ENCODE results near the gene NUCB1. TPM values are rescaled to one million over a fixed set of nuclear protein-coding genes. Genes with fewer than 3 reads are reported as not detected.
A peak's percentile ranks its signal among the peaks of the same experiment; 100 is the strongest.
"Not testable (repeated sequence)": the region's sequence is repeated elsewhere in the genome, so short reads cannot be mapped to it uniquely, and the experiment has no call there.

Gene NUCB1
- total RNA-seq, 4 donors from 2014 or later = 83.9 to 162 (median 148) TPM

- ATAC-seq = no peak
- TF ChIP-seq POLR2A (IDR thresholded peaks at IDR 0.05) (no peak), CTCF (IDR thresholded peaks at IDR 0.05 in 4 of 5, conservative IDR thresholded peaks at IDR 0.05 in 1 of 5) (no peak)
- Histone ChIP-seq H3K4me3 (no peak overlapping the region), H3K9me3 (no peaks in the 10 kb centered on the region), H3K27me3 (no peaks in the 10 kb centered on the region), H3K4me1 (peaks cover 29 to 39% of the 10 kb centered on the region in 2 donors), H3K36me3 (peaks cover 0 to 54% of the 10 kb centered on the region in 2 donors), H3K27ac (peak overlapping the region in 3 of 4 donors; percentile 54 to 87 (median 84))
- DNase-seq = no peak
- intact Hi-C loops (cut with DNase I; ENCODE audit: low total_unique reads) (no loop called here), in situ Hi-C loops (cut with MboI; ENCODE audit: low sequenced_read_pairs in 4 of 4) (no loop called here)
These were observed 5.6 kb downstream of the NUCB1 start for GRCh38 chr19:48905664-48906063.

- no peak for DNase-seq
- no peak for ATAC-seq
- peaks cover 22 to 33% of the 10 kb centered on the region in 2 donors for H3K4me1 ChIP-seq
- TF ChIP-seq POLR2A (IDR thresholded peaks at IDR 0.05) (no peak), CTCF (IDR thresholded peaks at IDR 0.05 in 4 of 5, conservative IDR thresholded peaks at IDR 0.05 in 1 of 5) (no peak)
- H3K36me3 ChIP-seq = peaks cover 0 to 60% of the 10 kb centered on the region in 2 donors
- H3K4me3 ChIP-seq = no peak overlapping the region
- in situ Hi-C loops (cut with MboI; ENCODE audit: low sequenced_read_pairs in 4 of 4) = no loop called here
- no peaks in the 10 kb centered on the region for H3K27me3 ChIP-seq
- intact Hi-C loops (cut with DNase I; ENCODE audit: low total_unique reads) = no loop called here
- H3K27ac ChIP-seq = peak overlapping the region in 3 of 4 donors; percentile 54 to 87 (median 84)
- no peaks in the 10 kb centered on the region for H3K9me3 ChIP-seq
These were observed 6.2 kb downstream of the NUCB1 start for GRCh38 chr19:48906324-48906723.

- DNase-seq (no peak), ATAC-seq (no peak)
- no peaks in the 10 kb centered on the region for H3K27me3 ChIP-seq
- peaks cover 9 to 20% of the 10 kb centered on the region in 2 donors for H3K4me1 ChIP-seq
- H3K4me3 ChIP-seq = no peak overlapping the region
- TF ChIP-seq CTCF (IDR thresholded peaks at IDR 0.05 in 4 of 5, conservative IDR thresholded peaks at IDR 0.05 in 1 of 5) (no peak), POLR2A (IDR thresholded peaks at IDR 0.05) (no peak)
- peaks cover 0 to 74% of the 10 kb centered on the region in 2 donors for H3K36me3 ChIP-seq
- H3K27ac ChIP-seq = peak overlapping the region; percentile 75 to 87 (median 82)
- in situ Hi-C loops (cut with MboI; ENCODE audit: low sequenced_read_pairs in 4 of 4) (no loop called here), intact Hi-C loops (cut with DNase I; ENCODE audit: low total_unique reads) (no loop called here)
- H3K9me3 ChIP-seq = no peaks in the 10 kb centered on the region
These were observed 7.6 kb downstream of the NUCB1 start for GRCh38 chr19:48907671-48908070.

- H3K9me3 ChIP-seq; H3K27me3 ChIP-seq; in situ Hi-C loops (cut with MboI; ENCODE audit: low sequenced_read_pairs in 4 of 4); intact Hi-C loops (cut with DNase I; ENCODE audit: low total_unique reads); ATAC-seq; H3K4me3 ChIP-seq: not testable (repeated sequence)
- H3K4me1 ChIP-seq = peaks cover 5 to 17% of the 10 kb centered on the region in 2 donors
- peaks cover 2 to 85% of the 10 kb centered on the region in 2 donors for H3K36me3 ChIP-seq
- peak in 1 of 2 donors; percentile 47 for DNase-seq
- H3K27ac ChIP-seq = peak overlapping the region; percentile 75 to 87 (median 82)
These were observed 9.4 kb downstream of the NUCB1 start for GRCh38 chr19:48909424-48910077.

GRCh38 chr19:48910803-48911202 lies 10.7 kb downstream of the NUCB1 start:
- H3K4me1 ChIP-seq = peaks cover 5 to 16% of the 10 kb centered on the region in 2 donors
- H3K36me3 ChIP-seq = peaks cover 2 to 84% of the 10 kb centered on the region in 2 donors
- TF ChIP-seq POLR2A (IDR thresholded peaks at IDR 0.05) (no peak), CTCF (IDR thresholded peaks at IDR 0.05 in 4 of 5, conservative IDR thresholded peaks at IDR 0.05 in 1 of 5) (no peak)
- peak overlapping the region in 2 of 4 donors; percentile 75 to 87 for H3K27ac ChIP-seq
- in situ Hi-C loops (cut with MboI; ENCODE audit: low sequenced_read_pairs in 4 of 4) = no loop called here
- no peak overlapping the region for H3K4me3 ChIP-seq
- intact Hi-C loops (cut with DNase I; ENCODE audit: low total_unique reads) = no loop called here
- H3K27me3 ChIP-seq = no peaks in the 10 kb centered on the region
- DNase-seq (no peak), ATAC-seq (no peak)
- no peaks in the 10 kb centered on the region for H3K9me3 ChIP-seq
